SK-N-SH treated with all-trans-retinoic acid at 6 μM for 48 hours (cell line): ENCODE data around the gene MPG.
"Not testable (repeated sequence)": the region's sequence is repeated elsewhere in the genome, so short reads cannot be mapped to it uniquely, and the experiment has no call there.

Experiments
- ATAC-seq: fragments of 200-7000 bp; cut with Tn5 transposase; 3 replicates; pipeline ENCODE4 v1.9.1; 2020; ENCODE audit warnings: mild to moderate bottlenecking, moderate library complexity
- ARNTL ChIP-seq: fragments of 450-650 bp; formaldehyde crosslinking; IDR thresholded peaks from 2 replicates; pipeline ENCODE4 v1.5.0; 2020; ENCODE audit warnings: low read depth, mild to moderate bottlenecking, moderate library complexity, borderline replicate concordance
- BACH2 ChIP-seq: fragments of 250-450 bp; sonication (Bioruptor Pico); IDR thresholded peaks from 2 replicates; pipeline ENCODE4 v1.9.0; 2021; ENCODE audit warnings: mild to moderate bottlenecking, borderline replicate concordance
- CREB5 ChIP-seq: fragments of 250-450 bp; sonication (Bioruptor Pico); IDR thresholded peaks from 2 replicates; pipeline ENCODE4 v1.5.1; 2020; ENCODE audit warnings: low read depth, mild to moderate bottlenecking, moderate library complexity
- CSDC2 ChIP-seq: fragments of 250-450 bp; sonication (Bioruptor Pico); IDR thresholded peaks from 2 replicates; pipeline ENCODE4 v1.5.0; 2020; ENCODE audit warnings: mild to moderate bottlenecking, moderate library complexity
- CSRNP3 ChIP-seq: fragments of 250-450 bp; sonication (Bioruptor Pico); IDR thresholded peaks from 2 replicates; pipeline ENCODE4 v1.5.1; 2021; ENCODE audit warnings: mild to moderate bottlenecking, moderate library complexity
- ESRRG ChIP-seq: fragments of 250-450 bp; sonication (Bioruptor Pico); IDR thresholded peaks from 2 replicates; pipeline ENCODE4 v1.6.1; 2021; ENCODE audit warnings: mild to moderate bottlenecking
- GLIS3 ChIP-seq: fragments of 250-450 bp; sonication (Bioruptor Pico); IDR thresholded peaks from 2 replicates; pipeline ENCODE4 v1.5.0; 2020; ENCODE audit warnings: mild to moderate bottlenecking, moderate library complexity
- ISL1 ChIP-seq: fragments of 250-450 bp; sonication (Bioruptor Pico); IDR thresholded peaks from 2 replicates; pipeline ENCODE4 v2.1.2; 2022; ENCODE audit warnings: mild to moderate bottlenecking, moderate library complexity
- PATZ1 ChIP-seq: fragments of 250-450 bp; sonication (Bioruptor Pico); IDR thresholded peaks from 2 replicates; pipeline ENCODE4 v1.8.0; 2020; ENCODE audit warnings: mild to moderate bottlenecking, moderate library complexity, borderline replicate concordance
- POU6F1 ChIP-seq: fragments of 250-450 bp; sonication (Bioruptor Pico); IDR thresholded peaks from 2 replicates; pipeline ENCODE4 v1.8.0; 2021; ENCODE audit warnings: low read depth, mild to moderate bottlenecking, moderate library complexity, borderline replicate concordance
- PPARA ChIP-seq: fragments of 250-450 bp; sonication (Bioruptor Pico); IDR thresholded peaks from 2 replicates; pipeline ENCODE4 v1.5.0; 2020; ENCODE audit warnings: mild to moderate bottlenecking, borderline replicate concordance
- RARB ChIP-seq: fragments of 250-450 bp; sonication (Bioruptor Pico); IDR thresholded peaks from 2 replicates; pipeline ENCODE4 v1.8.0; 2021; ENCODE audit warnings: mild to moderate bottlenecking, moderate library complexity
- SNAI2 ChIP-seq: fragments of 250-450 bp; sonication (Bioruptor Pico); IDR thresholded peaks from 2 replicates; pipeline ENCODE4 v1.5.0; 2020; ENCODE audit warnings: mild to moderate bottlenecking, moderate library complexity
- TCF4 ChIP-seq: fragments of 250-450 bp; sonication (Bioruptor Pico); IDR thresholded peaks from 2 replicates; pipeline ENCODE4 v1.8.0; 2021; ENCODE audit warnings: mild to moderate bottlenecking, moderate library complexity, borderline replicate concordance
- TOX ChIP-seq: fragments of 250-450 bp; sonication (Bioruptor Pico); IDR thresholded peaks from 2 replicates; pipeline ENCODE4 v1.8.0; 2021; ENCODE audit warnings: mild to moderate bottlenecking, moderate library complexity, borderline replicate concordance
- TSHZ2 ChIP-seq: fragments of 250-450 bp; sonication (Bioruptor Pico); IDR thresholded peaks from 2 replicates; pipeline ENCODE4 v1.5.0; 2020; ENCODE audit warnings: mild to moderate bottlenecking, moderate library complexity
- ZC3H10 ChIP-seq: fragments of 250-450 bp; sonication (Bioruptor Pico); IDR thresholded peaks from 2 replicates; pipeline ENCODE4 v1.5.1; 2021; ENCODE audit warnings: mild to moderate bottlenecking, moderate library complexity
- ZNF565 ChIP-seq: fragments of 450-650 bp; formaldehyde crosslinking; conservative IDR thresholded peaks from 2 replicates; pipeline ENCODE4 v1.5.0; 2020; ENCODE audit warnings: low read depth, mild to moderate bottlenecking, moderate library complexity
- ZNF70 ChIP-seq: fragments of 450-650 bp; formaldehyde crosslinking; IDR thresholded peaks from 2 replicates; pipeline ENCODE4 v1.5.0; 2020; ENCODE audit warnings: mild to moderate bottlenecking, moderate library complexity
- ZNF8 ChIP-seq: fragments of 450-650 bp; formaldehyde crosslinking; IDR thresholded peaks from 2 replicates; pipeline ENCODE4 v1.5.0; 2020; ENCODE audit warnings: mild to moderate bottlenecking, moderate library complexity

The MPG gene

GRCh38 chr16:35678-36305 is 42.2 kb upstream of the MPG start:
- no peak for ATAC-seq
- TF ChIP-seq GLIS3 (CRISPR knock-in tag) (no peak), CSDC2 (no peak), ARNTL (CRISPR knock-in tag) (no peak)

GRCh38 chr16:36336-36984 is 41.6 kb upstream of the MPG start:
- no peak for ATAC-seq
- TF ChIP-seq ZNF8 (no peak), TSHZ2 (CRISPR knock-in tag) (no peak), BACH2 (CRISPR knock-in tag) (no peak), TOX (no peak), CSDC2 (no peak), ISL1 (CRISPR knock-in tag) (no peak), RARB (CRISPR knock-in tag) (no peak), TCF4 (CRISPR knock-in tag) (no peak), PATZ1 (no peak)

GRCh38 chr16:37511-37910 is 40.5 kb upstream of the MPG start:
- ATAC-seq = no peak
- TF ChIP-seq ZNF70 (CRISPR knock-in tag) (no peak), ZC3H10 (CRISPR knock-in tag) (no peak), BACH2 (CRISPR knock-in tag) (no peak), ARNTL (CRISPR knock-in tag) (no peak), ZNF565 (CRISPR knock-in tag) (no peak), CREB5 (CRISPR knock-in tag) (no peak), ISL1 (CRISPR knock-in tag) (no peak), SNAI2 (CRISPR knock-in tag) (no peak), TCF4 (CRISPR knock-in tag) (no peak), RARB (CRISPR knock-in tag) (no peak), TSHZ2 (CRISPR knock-in tag) (no peak), ESRRG (CRISPR knock-in tag) (no peak), CSDC2 (no peak), ZNF8 (no peak), POU6F1 (CRISPR knock-in tag) (no peak), PATZ1 (no peak), CSRNP3 (CRISPR knock-in tag) (no peak), GLIS3 (CRISPR knock-in tag) (no peak), PPARA (CRISPR knock-in tag) (no peak), TOX (no peak)

- not testable (repeated sequence) for ATAC-seq
Observed at GRCh38 chr16:38206-38605, 39.8 kb upstream of the MPG start.
